NK-92 (cell line): Measurements from ENCODE around the gene AQP12B.

Source experiments
- DNase-seq: peaks from one replicate; lab custom pipeline; 2025; ENCODE audit not compliant: unreplicated experiment; lab: John Stamatoyannopoulos, UW

Gene AQP12B

GRCh38 chr2:240717681-240718581, 35.2 kb upstream of the AQP12B start:
- no peak for DNase-seq

GRCh38 chr2:240717181-240717641, 34.5 kb upstream of the AQP12B start:
- DNase-seq: no peak

- no peak for DNase-seq
Measured at GRCh38 chr2:240716130-240716798, 33.6 kb upstream of the AQP12B start.

- no peak for DNase-seq
Measured at GRCh38 chr2:240714747-240715725, 32.4 kb upstream of the AQP12B start.

- no peak for DNase-seq
Measured at GRCh38 chr2:240713928-240714746, 31.5 kb upstream of the AQP12B start.

- DNase-seq: no peak
Measured at GRCh38 chr2:240713071-240713927, 30.6 kb upstream of the AQP12B start.

- no peak for DNase-seq
Measured at GRCh38 chr2:240712121-240712520, 29.4 kb upstream of the AQP12B start.

- DNase-seq: no peak
Measured at GRCh38 chr2:240711701-240712100, 29.0 kb upstream of the AQP12B start.

- DNase-seq: no peak
Measured at GRCh38 chr2:240711296-240711695, 28.6 kb upstream of the AQP12B start.

GRCh38 chr2:240708457-240708856, 25.8 kb upstream of the AQP12B start:
- DNase-seq: no peak

- no peak for DNase-seq
Measured at GRCh38 chr2:240707821-240708220, 25.1 kb upstream of the AQP12B start.

GRCh38 chr2:240707043-240707756, 24.5 kb upstream of the AQP12B start:
- no peak for DNase-seq

- DNase-seq: no peak
Measured at GRCh38 chr2:240705204-240705791, 22.6 kb upstream of the AQP12B start.

GRCh38 chr2:240704651-240705050, 22.0 kb upstream of the AQP12B start:
- no peak for DNase-seq

GRCh38 chr2:240703417-240704341, 21.0 kb upstream of the AQP12B start:
- DNase-seq: no peak

- no peak for DNase-seq
Measured at GRCh38 chr2:240702640-240703011, 19.9 kb upstream of the AQP12B start.
